Caco-2 (cell line): Measurements from ENCODE around the gene GLB1L. TPM values are rescaled to one million over a fixed set of nuclear protein-coding genes. Genes with fewer than 3 reads are reported as not detected.

ENCODE experiments used
- BruUV-seq: library from RNA; stranded (reverse); fragments of 400-500 nt; replicated peaks from 2 replicates; lab custom pipeline; 2021; lab: Mats Ljungman, UMichigan
- CTCF ChIA-PET: fragments of 300-600 bp; sonication (Branson Sonifier 250); formaldehyde crosslinking; loops from one replicate; lab custom pipeline; 2022; ENCODE audit warnings: antibody characterized with exemption; lab: Charles Lee
- POLR2A ChIA-PET: fragments of 300-600 bp; sonication (Branson Sonifier 250); formaldehyde crosslinking; loops from one replicate; lab custom pipeline; 2022; ENCODE audit warnings: antibody characterized with exemption; lab: Charles Lee
- DNase-seq, 2 experiments: peaks; one replicate each; pipeline versions ENCODE4 v3.0.0 to v3.0.0-alpha.2; 2020 to 2022
- H3K27me3 ChIP-seq: replicated peaks from 2 replicates; pipeline ENCODE4 v1.6.0; 2011; ENCODE audit warnings: low read length; ENCODE audit not compliant: control insufficient read depth, insufficient read depth
- H3K36me3 ChIP-seq: 2 replicates; pipeline ENCODE4 v1.5.1; 2011; ENCODE audit warnings: low read length; ENCODE audit not compliant: control insufficient read depth, insufficient read depth
- H3K4me1 ChIP-seq: fragments of 250-450 bp; sonication (Bioruptor Pico); 2 replicates; pipeline ENCODE4 v1.5.1; 2020; ENCODE audit warnings: mild to moderate bottlenecking
- H3K4me3 ChIP-seq: 2 replicates; pipeline ENCODE4 v1.5.1; 2011; ENCODE audit warnings: low read depth, mild to moderate bottlenecking, control low read depth, low read length
- H3K9me3 ChIP-seq: fragments of 250-450 bp; sonication (Bioruptor Pico); 2 replicates; pipeline ENCODE4 v1.5.1; 2020; ENCODE audit warnings: mild to moderate bottlenecking, moderate library complexity
- H3K27ac Mint-ChIP-seq: one replicate; pipeline ENCODE4 v1.8.0; 2022; ENCODE audit warnings: mixed read lengths; ENCODE audit not compliant: unreplicated experiment
- H3K27me3 Mint-ChIP-seq: one replicate; pipeline ENCODE4 v1.8.0; 2022; ENCODE audit warnings: mixed read lengths; ENCODE audit not compliant: insufficient read depth, unreplicated experiment
- H3K36me3 Mint-ChIP-seq: one replicate; pipeline ENCODE4 v1.8.0; 2022; ENCODE audit warnings: mild to moderate bottlenecking, mixed read lengths; ENCODE audit not compliant: insufficient read depth, unreplicated experiment
- H3K4me1 Mint-ChIP-seq: one replicate; pipeline ENCODE4 v1.8.0; 2022; ENCODE audit warnings: low read depth, mixed read lengths; ENCODE audit not compliant: unreplicated experiment
- H3K4me3 Mint-ChIP-seq: one replicate; pipeline ENCODE4 v1.8.0; 2022; ENCODE audit warnings: mild to moderate bottlenecking, moderate library complexity, mixed read lengths; ENCODE audit not compliant: unreplicated experiment
- H3K9me3 Mint-ChIP-seq: one replicate; pipeline ENCODE4 v1.8.0; 2022; ENCODE audit warnings: mixed read lengths; ENCODE audit not compliant: unreplicated experiment
- CTCF ChIP-seq, 2 experiments: fragments of 200-600 bp in 1 of 2; IDR thresholded peaks; 1 replicate in 1 of 2; 2 replicates in 1 of 2; pipeline versions ENCODE4 v1.5.1 to v1.8.0; 2011 to 2022; ENCODE audit warnings: antibody characterized with exemption in 1 of 2, control low read depth in 1 of 2, inconsistent platforms in 1 of 2, low read depth in 1 of 2, low read length in 1 of 2, mild to moderate bottlenecking in 1 of 2, moderate library complexity in 1 of 2; ENCODE audit not compliant: insufficient read depth in 1 of 2, severe bottlenecking in 1 of 2, unreplicated experiment in 1 of 2
- intact Hi-C: fragments of 100-400 bp; cut with micrococcal nuclease; formaldehyde crosslinking; loops from one replicate; pipeline ENCODE4 v1.10.0; 2022; ENCODE audit not compliant: unreplicated experiment
- total RNA-seq: library from RNA; stranded (reverse); gene quantifications from 2 replicates; pipeline ENCODE4 v1.2.3, GENCODE V29; 2022

Gene GLB1L
- total RNA-seq, 1 experiment from 2014 or later, result 3.3 TPM

DNA sequence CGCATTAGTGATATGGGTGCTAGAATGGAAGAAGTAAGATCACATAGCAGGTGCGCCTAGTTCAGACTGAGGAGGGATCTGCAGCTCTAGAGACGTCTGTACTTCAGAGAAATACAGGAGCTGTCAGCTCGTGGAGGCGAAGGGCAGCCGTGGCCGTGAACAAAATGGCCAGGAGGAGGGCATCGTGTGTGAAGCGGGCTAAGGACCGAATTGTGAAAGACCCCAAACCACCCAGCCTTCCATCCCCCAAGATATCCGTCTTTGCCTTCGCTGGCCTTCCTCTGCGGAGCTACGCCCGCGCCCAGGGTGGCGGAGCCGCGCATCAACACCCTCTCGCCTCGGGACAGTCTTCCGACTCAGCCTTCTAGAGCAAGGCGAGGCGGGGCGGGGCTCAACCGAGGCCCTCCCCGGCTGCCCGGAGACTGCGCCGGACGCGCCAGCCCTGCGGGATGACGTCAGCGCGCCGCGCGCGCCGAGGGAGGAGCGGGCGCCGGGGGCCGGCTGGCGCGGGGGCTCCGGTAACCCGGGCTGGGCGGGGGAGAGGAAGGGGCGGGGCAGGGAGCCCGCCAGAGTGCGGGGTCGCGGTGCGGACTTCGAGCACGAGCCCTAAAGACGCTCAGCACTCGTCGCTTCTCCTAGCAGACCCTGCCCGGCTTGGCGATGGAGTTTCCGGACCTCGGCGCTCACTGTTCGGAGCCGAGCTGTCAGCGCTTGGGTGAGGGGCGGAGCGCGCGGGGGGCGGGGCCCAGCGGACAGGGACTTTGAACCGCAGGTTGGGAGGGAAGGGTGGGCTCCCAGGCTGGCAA lies 38.7 kb downstream of the GLB1L start, which contains the start of gene ZFAND2B:
ZFAND2B (plus strand) TSS at position 455 of the 806 bp plus-strand sequence; CDS start at position 661, 206 bp downstream.
- ChIA-PET CTCF (interaction anchor here (0.6 to 2.5 kb wide), 19 partner anchors 9 to 304 kb away, joined by 3 to 13 read pairs (median 4); partner anchors contain the start of genes CNPPD1, GLB1L, STK16 and TUBA4A), POLR2A (interaction anchor here (0.6 to 3.1 kb wide), 16 partner anchors 10 to 364 kb away, joined by 3 to 29 read pairs (median 6); partner anchors contain the start of genes ABCB6, CNPPD1, DNPEP and GLB1L)
- H3K4me1 ChIP-seq, result peaks cover 8% of the 10 kb centered on the region
- peak within 1 kb of the TSS; percentile 78 for H3K4me3 ChIP-seq
- H3K36me3 ChIP-seq, result peaks cover 14% of the 10 kb centered on the region
- H3K27me3 Mint-ChIP-seq, result no peaks in the 10 kb centered on the region
- peaks cover 5% of the 10 kb centered on the region for H3K4me1 Mint-ChIP-seq
- BruUV-seq, result no TSS peak
- no peaks in the 10 kb centered on the region for H3K9me3 ChIP-seq
- H3K4me3 Mint-ChIP-seq, result peak within 1 kb of the TSS; percentile 81
- H3K27me3 ChIP-seq, result no peaks in the 10 kb centered on the region
- DNase-seq, result peak; percentile 93 to 98
- peak within 1 kb of the TSS; percentile 84 for H3K27ac Mint-ChIP-seq
- peaks cover 45% of the 10 kb centered on the region for H3K36me3 Mint-ChIP-seq
- intact Hi-C loops, result loop anchor here (1.0 kb wide), 4 partner anchors 12 to 46 kb away; partner anchors contain the start of genes ABCB6, ANKZF1, ATG9A and NHEJ1
- H3K9me3 Mint-ChIP-seq, result no peaks in the 10 kb centered on the region
- TF ChIP-seq CTCF (IDR thresholded peaks at IDR 0.05; ENCODE audit: insufficient read depth in 1 of 2, low read depth in 1 of 2, low read length in 1 of 2, severe bottlenecking in 1 of 2, unreplicated experiment in 1 of 2), result no peak

GRCh38 chr2:219205981-219206327 lies 39.3 kb downstream of the GLB1L start:
- Histone ChIP-seq H3K9me3 (no peaks in the 10 kb centered on the region), H3K4me3 (peak overlapping the region; percentile 50), H3K4me1 (peaks cover 8% of the 10 kb centered on the region), H3K36me3 (peaks cover 12% of the 10 kb centered on the region), H3K27me3 (no peaks in the 10 kb centered on the region)
- no peaks in the 10 kb centered on the region for H3K27me3 Mint-ChIP-seq
- intact Hi-C loops, result loop anchor here (1.0 kb wide), 2 partner anchors 23 to 28 kb away; partner anchors contain the start of genes ANKZF1, ATG9A and RETREG2
- BruUV-seq, result TSS peak; percentile 74
- no peak for DNase-seq
- peak overlapping the region; percentile 84 for H3K27ac Mint-ChIP-seq
- ChIA-PET CTCF (interaction anchor here (0.7 to 2.5 kb wide), 11 partner anchors 9 to 304 kb away, joined by 3 to 13 read pairs (median 7); partner anchors contain the start of genes CNPPD1, GLB1L, STK16 and TUBA4B), POLR2A (interaction anchor here (0.6 to 3.1 kb wide), 8 partner anchors 11 to 353 kb away, joined by 3 to 29 read pairs (median 8); partner anchors contain the start of genes ABCB6, CNPPD1, GLB1L and STK16)
- peaks cover 5% of the 10 kb centered on the region for H3K4me1 Mint-ChIP-seq
- TF ChIP-seq CTCF (IDR thresholded peaks at IDR 0.05; ENCODE audit: insufficient read depth in 1 of 2, low read depth in 1 of 2, low read length in 1 of 2, severe bottlenecking in 1 of 2, unreplicated experiment in 1 of 2), result no peak
- no peaks in the 10 kb centered on the region for H3K9me3 Mint-ChIP-seq
- H3K36me3 Mint-ChIP-seq, result peaks cover 39% of the 10 kb centered on the region
- H3K4me3 Mint-ChIP-seq, result peak overlapping the region; percentile 81

DNA sequence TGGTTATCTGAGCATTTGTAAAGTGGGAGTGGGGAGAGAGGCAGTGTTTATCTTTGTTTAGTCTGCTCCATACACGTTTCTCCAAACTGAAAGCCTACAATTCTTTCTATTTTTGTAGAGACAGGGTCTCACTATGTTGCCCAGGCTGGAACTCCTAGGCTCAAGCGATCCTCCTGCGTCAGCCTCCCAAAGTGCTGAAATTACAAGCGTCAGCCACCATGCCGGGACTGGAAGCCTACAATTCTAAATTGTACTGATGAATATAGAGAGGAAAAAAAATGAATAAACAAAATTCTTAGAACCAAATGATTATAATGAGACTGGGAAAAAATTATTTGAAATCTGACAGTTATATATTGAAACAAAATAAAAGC lies 40.1 kb downstream of the GLB1L start:
- peaks cover 10% of the 10 kb centered on the region for H3K36me3 ChIP-seq
- no peak overlapping the region for H3K4me3 ChIP-seq
- H3K9me3 ChIP-seq, result no peaks in the 10 kb centered on the region
- ChIA-PET CTCF (no interaction called here), POLR2A (no interaction called here)
- Mint-ChIP-seq H3K4me1 (peaks cover 5% of the 10 kb centered on the region), H3K27ac (no peak overlapping the region), H3K27me3 (no peaks in the 10 kb centered on the region), H3K9me3 (no peaks in the 10 kb centered on the region), H3K36me3 (peaks cover 31% of the 10 kb centered on the region), H3K4me3 (peak overlapping the region; percentile 35)
- DNase-seq, result no peak
- intact Hi-C loops, result no loop called here
- peaks cover 8% of the 10 kb centered on the region for H3K4me1 ChIP-seq
- no TSS peak for BruUV-seq
- no peak for TF ChIP-seq CTCF (IDR thresholded peaks at IDR 0.05; ENCODE audit: insufficient read depth in 1 of 2, low read depth in 1 of 2, low read length in 1 of 2, severe bottlenecking in 1 of 2, unreplicated experiment in 1 of 2)
- no peaks in the 10 kb centered on the region for H3K27me3 ChIP-seq
